Measurements from ENCODE around the gene SPG11.
"Not testable (repeated sequence)": the region's sequence is repeated elsewhere in the genome, so short reads cannot be mapped to it uniquely, and the experiment has no call there.

The SPG11 gene

GRCh38 chr15:44663410-44664308, at the start of gene SPG11:
TSS of gene SPG11 (minus strand) at chr15:44663662. CDS start at chr15:44663647, 15 bp downstream.
- peak; percentile 91 to 93 for DNase-seq (ENCODE audit: low read depth in 2 of 2)

DNA sequence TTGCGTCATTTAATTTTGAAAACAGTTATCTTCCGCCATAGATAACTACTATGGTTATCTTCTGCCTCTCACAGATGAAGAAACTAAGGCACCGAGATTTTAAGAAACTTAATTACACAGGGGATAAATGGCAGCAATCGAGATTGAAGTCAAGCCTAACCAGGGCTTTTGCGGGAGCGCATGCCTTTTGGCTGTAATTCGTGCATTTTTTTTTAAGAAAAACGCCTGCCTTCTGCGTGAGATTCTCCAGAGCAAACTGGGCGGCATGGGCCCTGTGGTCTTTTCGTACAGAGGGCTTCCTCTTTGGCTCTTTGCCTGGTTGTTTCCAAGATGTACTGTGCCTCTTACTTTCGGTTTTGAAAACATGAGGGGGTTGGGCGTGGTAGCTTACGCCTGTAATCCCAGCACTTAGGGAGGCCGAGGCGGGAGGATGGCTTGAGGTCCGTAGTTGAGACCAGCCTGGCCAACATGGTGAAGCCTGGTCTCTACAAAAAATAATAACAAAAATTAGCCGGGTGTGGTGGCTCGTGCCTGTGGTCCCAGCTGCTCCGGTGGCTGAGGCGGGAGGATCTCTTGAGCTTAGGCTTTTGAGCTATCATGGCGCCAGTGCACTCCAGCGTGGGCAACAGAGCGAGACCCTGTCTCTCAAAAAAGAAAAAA, 49.0 kb upstream of the SPG11 start:
- peak in 1 of 2 donors; percentile 46 for DNase-seq (ENCODE audit: low read depth in 2 of 2)

- peak; percentile 39 to 47 for DNase-seq (ENCODE audit: low read depth in 2 of 2)
Measured at GRCh38 chr15:44711743-44712345, 48.4 kb upstream of the SPG11 start.

GRCh38 chr15:44711096-44711742, 47.8 kb upstream of the SPG11 start, which contains the start of the genes B2M and PATL2:
TSS of gene B2M (plus strand) at chr15:44711517. CDS start at chr15:44711547, 30 bp downstream.
TSS of gene PATL2 (minus strand) at chr15:44711323. CDS start at chr15:44676490, 34,833 bp downstream.
- DNase-seq (ENCODE audit: low read depth in 2 of 2), result peak; percentile 91 to 93

DNA sequence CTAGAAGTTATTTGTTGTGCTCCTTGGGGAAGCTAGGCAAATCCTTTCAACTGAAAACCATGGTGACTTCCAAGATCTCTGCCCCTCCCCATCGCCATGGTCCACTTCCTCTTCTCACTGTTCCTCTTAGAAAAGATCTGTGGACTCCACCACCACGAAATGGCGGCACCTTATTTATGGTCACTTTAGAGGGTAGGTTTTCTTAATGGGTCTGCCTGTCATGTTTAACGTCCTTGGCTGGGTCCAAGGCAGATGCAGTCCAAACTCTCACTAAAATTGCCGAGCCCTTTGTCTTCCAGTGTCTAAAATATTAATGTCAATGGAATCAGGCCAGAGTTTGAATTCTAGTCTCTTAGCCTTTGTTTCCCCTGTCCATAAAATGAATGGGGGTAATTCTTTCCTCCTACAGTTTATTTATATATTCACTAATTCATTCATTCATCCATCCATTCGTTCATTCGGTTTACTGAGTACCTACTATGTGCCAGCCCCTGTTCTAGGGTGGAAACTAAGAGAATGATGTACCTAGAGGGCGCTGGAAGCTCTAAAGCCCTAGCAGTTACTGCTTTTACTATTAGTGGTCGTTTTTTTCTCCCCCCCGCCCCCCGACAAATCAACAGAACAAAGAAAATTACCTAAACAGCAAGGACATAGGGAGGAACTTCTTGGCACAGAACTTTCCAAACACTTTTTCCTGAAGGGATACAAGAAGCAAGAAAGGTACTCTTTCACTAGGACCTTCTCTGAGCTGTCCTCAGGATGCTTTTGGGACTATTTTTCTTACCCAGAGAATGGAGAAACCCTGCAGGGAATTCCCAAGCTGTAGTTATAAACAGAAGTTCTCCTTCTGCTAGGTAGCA, 47.0 kb upstream of the SPG11 start:
- peak in 1 of 2 donors; percentile 28 for DNase-seq (ENCODE audit: low read depth in 2 of 2)

DNA sequence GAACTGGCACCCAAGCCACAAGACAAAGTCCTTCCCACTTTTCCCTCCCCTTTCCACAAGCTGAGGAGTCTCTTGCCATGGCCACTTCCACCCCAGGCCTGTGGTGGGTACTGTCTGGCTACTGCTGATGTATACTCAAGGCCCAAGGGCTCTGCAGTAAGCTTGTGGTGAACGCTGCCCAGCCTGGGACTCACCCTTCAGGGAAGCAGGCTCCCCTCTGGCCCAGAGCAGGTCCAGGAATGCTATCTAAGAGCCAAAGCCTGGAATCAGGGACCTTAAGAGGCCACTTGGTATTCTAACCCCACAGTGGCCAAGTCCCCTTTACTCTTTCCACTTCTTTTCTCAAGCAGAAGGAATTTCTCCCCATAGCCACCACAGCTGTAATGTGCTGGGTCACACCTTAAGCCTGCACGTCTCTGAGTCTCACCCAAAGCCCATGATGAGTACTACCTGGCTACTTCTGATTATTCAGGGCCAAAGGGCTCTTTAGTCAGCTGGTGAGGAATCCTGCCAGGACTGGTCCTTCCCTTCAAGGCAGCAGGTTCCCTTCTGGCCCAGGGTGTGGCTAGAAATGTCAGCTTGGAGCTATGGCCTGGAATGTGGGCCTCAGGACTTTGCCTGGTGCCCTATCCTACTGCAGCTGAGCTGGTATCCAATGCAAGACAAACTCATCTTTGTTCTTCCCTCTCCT, 43.6 kb upstream of the SPG11 start:
- DNase-seq (ENCODE audit: low read depth in 2 of 2), result no peak

GRCh38 chr15:44706401-44706800, 42.9 kb upstream of the SPG11 start:
- DNase-seq (ENCODE audit: low read depth in 2 of 2), result no peak

GRCh38 chr15:44705986-44706385, 42.5 kb upstream of the SPG11 start:
- DNase-seq (ENCODE audit: low read depth in 2 of 2), result no peak

- DNase-seq (ENCODE audit: low read depth in 2 of 2), result not testable (repeated sequence)
Measured at GRCh38 chr15:44700676-44701075, 37.2 kb upstream of the SPG11 start.

DNA sequence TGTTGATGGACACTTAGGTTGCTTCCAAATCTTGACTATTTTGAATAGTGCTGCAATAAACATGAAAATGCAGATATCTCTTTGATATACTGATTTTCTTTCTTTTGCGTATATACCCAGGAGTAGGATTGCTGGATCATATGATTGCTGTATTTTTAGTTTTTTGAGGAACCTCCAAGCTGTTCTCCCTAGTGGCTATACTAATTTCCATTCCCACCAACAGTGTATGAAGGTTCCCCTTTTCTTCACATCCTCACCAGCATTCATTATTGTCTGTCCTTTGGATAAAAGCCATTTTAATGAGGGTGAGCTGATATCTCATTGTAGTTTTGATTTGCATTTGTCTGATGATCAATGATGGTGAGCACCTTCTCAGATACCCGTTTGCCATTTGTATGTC, 35.2 kb upstream of the SPG11 start:
- DNase-seq (ENCODE audit: low read depth in 2 of 2), result no peak

- no peak for DNase-seq (ENCODE audit: low read depth in 2 of 2)
Measured at GRCh38 chr15:44697014-44697413, 33.6 kb upstream of the SPG11 start.

GRCh38 chr15:44695294-44695693, 31.8 kb upstream of the SPG11 start:
- DNase-seq (ENCODE audit: low read depth in 2 of 2), result no peak

DNA sequence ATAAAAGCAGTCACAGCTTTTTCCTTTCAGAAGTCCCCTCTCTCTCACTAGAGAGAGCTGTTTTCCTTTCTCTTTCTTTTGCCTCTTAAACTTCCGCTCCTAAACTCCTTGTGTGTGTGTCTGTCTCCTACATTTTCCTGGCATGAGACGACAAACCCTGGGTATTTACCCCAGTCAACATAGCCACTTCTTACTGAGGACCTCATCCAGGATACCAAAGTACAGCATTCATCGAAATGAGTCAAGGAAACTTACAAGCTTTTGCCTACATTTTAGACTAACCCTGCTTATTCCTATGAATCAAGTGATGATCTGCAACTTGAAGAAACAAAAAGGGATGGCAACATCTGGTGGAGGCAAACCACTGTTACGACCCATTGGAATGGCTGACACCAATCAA, 31.0 kb upstream of the SPG11 start:
- no peak for DNase-seq (ENCODE audit: low read depth in 2 of 2)

GRCh38 chr15:44692659-44693058, 29.2 kb upstream of the SPG11 start:
- DNase-seq (ENCODE audit: low read depth in 2 of 2), result no peak

GRCh38 chr15:44690245-44690644, 26.8 kb upstream of the SPG11 start:
- not testable (repeated sequence) for DNase-seq (ENCODE audit: low read depth in 2 of 2)

GRCh38 chr15:44689318-44689717, 25.9 kb upstream of the SPG11 start:
- DNase-seq (ENCODE audit: low read depth in 2 of 2), result not testable (repeated sequence)

DNA sequence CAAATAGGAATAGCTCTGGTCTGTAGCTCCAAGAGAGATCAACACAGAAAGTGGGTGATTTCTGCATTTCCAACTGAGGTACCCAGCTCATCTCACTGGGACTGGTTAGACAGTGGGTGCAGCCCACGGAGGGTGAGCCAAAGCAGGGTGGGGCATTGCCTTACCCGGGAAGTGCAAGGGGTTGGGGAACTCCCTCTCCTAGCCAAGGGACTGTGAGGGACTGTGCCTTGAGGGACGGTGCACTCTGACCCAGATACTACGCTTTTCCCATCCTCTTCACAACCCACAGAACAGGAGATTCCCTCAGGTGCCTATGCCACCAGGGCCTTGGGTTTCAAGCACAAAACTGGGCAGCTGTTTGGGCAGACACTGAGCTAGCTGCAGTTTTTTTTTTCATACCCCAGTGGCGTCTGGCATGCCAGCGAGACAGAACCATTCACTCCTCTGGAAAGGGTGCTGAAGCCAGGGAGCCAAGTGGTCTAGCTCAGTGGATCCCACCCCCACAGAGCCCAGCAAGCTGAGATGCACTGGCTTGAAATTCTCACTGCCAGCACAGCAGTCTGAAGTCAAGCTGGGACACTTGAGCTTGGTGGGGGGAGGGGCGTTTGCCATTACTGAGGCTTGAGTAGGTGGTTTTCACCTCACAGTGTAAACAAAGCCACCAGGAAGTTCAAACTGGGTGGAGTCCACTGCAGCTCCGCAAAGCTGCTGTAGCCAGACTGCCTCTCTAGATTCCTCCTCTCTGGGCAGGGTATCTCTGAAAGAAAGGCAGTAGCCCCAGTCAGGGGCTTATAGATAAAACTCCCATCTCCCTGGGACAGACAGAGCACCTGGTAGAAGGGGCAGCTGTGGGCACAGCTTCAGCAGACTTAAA, 19.6 kb upstream of the SPG11 start:
- peak; percentile 54 to 59 for DNase-seq (ENCODE audit: low read depth in 2 of 2)

- DNase-seq (ENCODE audit: low read depth in 2 of 2), result no peak
Measured at GRCh38 chr15:44682211-44682610, 18.7 kb upstream of the SPG11 start.

DNA sequence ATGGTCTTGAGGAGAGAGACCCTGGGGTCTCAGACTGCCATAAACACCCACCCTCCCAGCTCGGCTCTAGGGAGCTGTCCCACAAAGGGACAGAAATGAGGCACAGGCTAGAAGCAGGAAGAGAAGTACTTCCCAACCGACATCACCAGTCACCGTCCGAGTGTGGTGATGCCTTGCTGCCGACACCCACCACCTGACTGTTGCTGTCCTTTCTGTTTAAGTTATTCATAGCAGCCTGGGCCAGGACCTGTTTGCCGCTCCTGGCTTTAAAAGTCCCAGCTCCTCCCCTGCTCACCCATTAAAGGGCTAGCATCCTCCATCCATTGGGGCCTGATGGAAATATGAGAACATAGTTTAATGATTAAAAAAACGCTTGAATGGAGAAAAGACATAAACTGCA, 13.2 kb upstream of the SPG11 start:
- DNase-seq (ENCODE audit: low read depth in 2 of 2), result no peak

Data from stimulated activated CD8-positive, alpha-beta memory T cell treated with anti-CD3 and anti-CD28 coated beads, Interleukin-2, amount 100 ng/mL, for 1 hour (primary cell).